Measurements from ENCODE around the gene RAP1GDS1.
A peak's percentile ranks its signal among the peaks of the same experiment; 100 is the strongest.

DNA sequence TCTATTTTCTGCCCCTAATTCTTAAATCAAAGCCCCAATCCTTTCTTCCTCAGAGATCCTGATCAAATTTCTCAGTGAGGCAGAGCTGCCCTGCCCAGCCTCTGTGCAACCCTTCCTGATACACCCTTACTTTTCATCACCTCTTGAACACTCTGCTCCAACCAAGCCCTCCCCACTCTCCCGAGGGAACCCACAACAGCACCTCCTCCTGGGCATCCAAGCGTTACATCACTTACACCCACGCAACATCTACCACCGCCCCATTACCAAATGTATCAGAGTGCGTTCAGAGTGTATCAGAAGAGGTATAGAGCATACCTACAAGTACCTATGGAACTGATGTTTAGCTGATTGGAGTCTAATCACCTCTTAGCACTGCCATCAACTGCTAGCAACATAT is 186.5 kb downstream of the RAP1GDS1 start:
- TF ChIP-seq, protein P1, sequence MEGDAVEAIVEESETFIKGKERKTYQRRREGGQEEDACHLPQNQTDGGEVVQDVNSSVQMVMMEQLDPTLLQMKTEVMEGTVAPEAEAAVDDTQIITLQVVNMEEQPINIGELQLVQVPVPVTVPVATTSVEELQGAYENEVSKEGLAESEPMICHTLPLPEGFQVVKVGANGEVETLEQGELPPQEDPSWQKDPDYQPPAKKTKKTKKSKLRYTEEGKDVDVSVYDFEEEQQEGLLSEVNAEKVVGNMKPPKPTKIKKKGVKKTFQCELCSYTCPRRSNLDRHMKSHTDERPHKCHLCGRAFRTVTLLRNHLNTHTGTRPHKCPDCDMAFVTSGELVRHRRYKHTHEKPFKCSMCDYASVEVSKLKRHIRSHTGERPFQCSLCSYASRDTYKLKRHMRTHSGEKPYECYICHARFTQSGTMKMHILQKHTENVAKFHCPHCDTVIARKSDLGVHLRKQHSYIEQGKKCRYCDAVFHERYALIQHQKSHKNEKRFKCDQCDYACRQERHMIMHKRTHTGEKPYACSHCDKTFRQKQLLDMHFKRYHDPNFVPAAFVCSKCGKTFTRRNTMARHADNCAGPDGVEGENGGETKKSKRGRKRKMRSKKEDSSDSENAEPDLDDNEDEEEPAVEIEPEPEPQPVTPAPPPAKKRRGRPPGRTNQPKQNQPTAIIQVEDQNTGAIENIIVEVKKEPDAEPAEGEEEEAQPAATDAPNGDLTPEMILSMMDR (IDR thresholded peaks at IDR 0.05 in 8 of 11, conservative IDR thresholded peaks at IDR 0.05 in 3 of 11): no peak
- TF ChIP-seq POLR2A (IDR thresholded peaks at IDR 0.05): no peak
- peak in 2 of 3 donors; percentile 13 to 54 for TF ChIP-seq POLR2AphosphoS5 (IDR thresholded peaks at IDR 0.05)
